ENCODE measurements around the gene SRBD1.

Gene SRBD1

GRCh38 chr2:45532181-45532580 is 78.9 kb downstream of the SRBD1 start:
- no peak for TF ChIP-seq POLR2A (IDR thresholded peaks at IDR 0.05; ENCODE audit: low read depth, low read length)
- no peak for FAIRE-seq

GRCh38 chr2:45524016-45524415 is 87.1 kb downstream of the SRBD1 start:
- no peak for FAIRE-seq
- DNase-seq (ENCODE audit: insufficient read length, low spot score): no peak
- TF ChIP-seq POLR2A (IDR thresholded peaks at IDR 0.05; ENCODE audit: low read depth, low read length): no peak

More at GRCh38 chr2:45532181-45532580, 78.9 kb downstream of the SRBD1 start:
- no peak for DNase-seq (ENCODE audit: insufficient read length, low spot score)

- no peak for TF ChIP-seq POLR2A (IDR thresholded peaks at IDR 0.05; ENCODE audit: low read depth, low read length)
- no peak for DNase-seq (ENCODE audit: insufficient read length, low spot score)
- peak; percentile 11 for FAIRE-seq
Measured at GRCh38 chr2:45518546-45518945, 92.5 kb downstream of the SRBD1 start.

GRCh38 chr2:45510701-45511420 is 100.2 kb downstream of the SRBD1 start:
- no peak for FAIRE-seq

GRCh38 chr2:45506756-45507155 is 104.3 kb downstream of the SRBD1 start:
- DNase-seq (ENCODE audit: insufficient read length, low spot score) (no peak), FAIRE-seq (no peak)
- no peak for TF ChIP-seq POLR2A (IDR thresholded peaks at IDR 0.05; ENCODE audit: low read depth, low read length)

More at GRCh38 chr2:45510701-45511420, 100.2 kb downstream of the SRBD1 start:
- TF ChIP-seq POLR2A (IDR thresholded peaks at IDR 0.05; ENCODE audit: low read depth, low read length): no peak
- no peak for DNase-seq (ENCODE audit: insufficient read length, low spot score)

GRCh38 chr2:45505138-45505537 is 105.9 kb downstream of the SRBD1 start:
- FAIRE-seq (no peak), DNase-seq (ENCODE audit: insufficient read length, low spot score) (no peak)
- TF ChIP-seq POLR2A (IDR thresholded peaks at IDR 0.05; ENCODE audit: low read depth, low read length): no peak

- FAIRE-seq (peak; percentile 23), DNase-seq (ENCODE audit: insufficient read length, low spot score) (no peak)
- TF ChIP-seq POLR2A (IDR thresholded peaks at IDR 0.05; ENCODE audit: low read depth, low read length): no peak
Measured at GRCh38 chr2:45498661-45499550, 112.2 kb downstream of the SRBD1 start.

GRCh38 chr2:45497355-45497754 is 113.7 kb downstream of the SRBD1 start:
- DNase-seq (ENCODE audit: insufficient read length, low spot score) (no peak), FAIRE-seq (peak; percentile 30)
- no peak for TF ChIP-seq POLR2A (IDR thresholded peaks at IDR 0.05; ENCODE audit: low read depth, low read length)

GRCh38 chr2:45496869-45497268 is 114.2 kb downstream of the SRBD1 start:
- DNase-seq (ENCODE audit: insufficient read length, low spot score) (no peak), FAIRE-seq (no peak)
- no peak for TF ChIP-seq POLR2A (IDR thresholded peaks at IDR 0.05; ENCODE audit: low read depth, low read length)

- DNase-seq (ENCODE audit: insufficient read length, low spot score) (no peak), FAIRE-seq (no peak)
Measured at GRCh38 chr2:45494978-45495293, 116.1 kb downstream of the SRBD1 start.

GRCh38 chr2:45494275-45494977 is 116.6 kb downstream of the SRBD1 start:
- FAIRE-seq (peak; percentile 98), DNase-seq (ENCODE audit: insufficient read length, low spot score) (peak; percentile 8)
- TF ChIP-seq POLR2A (IDR thresholded peaks at IDR 0.05; ENCODE audit: low read depth, low read length): no peak

More at GRCh38 chr2:45494978-45495293, 116.1 kb downstream of the SRBD1 start:
- no peak for TF ChIP-seq POLR2A (IDR thresholded peaks at IDR 0.05; ENCODE audit: low read depth, low read length)

- no peak for TF ChIP-seq POLR2A (IDR thresholded peaks at IDR 0.05; ENCODE audit: low read depth, low read length)
- DNase-seq (ENCODE audit: insufficient read length, low spot score): no peak
- no peak for FAIRE-seq
Measured at GRCh38 chr2:45484965-45485364, 126.1 kb downstream of the SRBD1 start.

- TF ChIP-seq POLR2A (IDR thresholded peaks at IDR 0.05; ENCODE audit: low read depth, low read length): no peak
- DNase-seq (ENCODE audit: insufficient read length, low spot score) (no peak), FAIRE-seq (no peak)
Measured at GRCh38 chr2:45483997-45484396, 127.1 kb downstream of the SRBD1 start.

GRCh38 chr2:45477546-45477945 is 133.5 kb downstream of the SRBD1 start:
- no peak for FAIRE-seq
- no peak for TF ChIP-seq POLR2A (IDR thresholded peaks at IDR 0.05; ENCODE audit: low read depth, low read length)
- no peak for DNase-seq (ENCODE audit: insufficient read length, low spot score)

Data from H54 (cell line).